Measurements from ENCODE around the gene GCAT. TPM values are rescaled to one million over a fixed set of nuclear protein-coding genes. Genes with fewer than 3 reads are reported as not detected.

The GCAT gene
- total and polyA plus RNA-seq, 9 donors, result 2.3 to 17.7 (median 9.9) TPM

GRCh38 chr22:37762389-37762836, 45.3 kb upstream of the GCAT start:
- H3K36me3 ChIP-seq, result no peaks in the 10 kb centered on the region

GRCh38 chr22:37763012-37763411, 44.7 kb upstream of the GCAT start:
- no peaks in the 10 kb centered on the region for H3K36me3 ChIP-seq
- H3K9me3 ChIP-seq, result no peaks in the 10 kb centered on the region
- intact Hi-C loops (cut with DNase I), result no loop called here
- no peak for TF ChIP-seq CTCF (IDR thresholded peaks at IDR 0.05)
- no peak overlapping the region for H3K4me3 ChIP-seq
- no peak overlapping the region for H3K27ac ChIP-seq
- H3K27me3 ChIP-seq, result no peaks in the 10 kb centered on the region
- no peak for DNase-seq
- no peaks in the 10 kb centered on the region for H3K4me1 ChIP-seq (ENCODE audit: insufficient read depth)
- 92 to 98% (median 96%) methylated on average over 6 to 9 of the region's 9 CpGs for WGBS, 3 donors

More at GRCh38 chr22:37762389-37762836, 45.3 kb upstream of the GCAT start:
- TF ChIP-seq POLR2A (IDR thresholded peaks at IDR 0.05) (no peak), EP300 (IDR thresholded peaks at IDR 0.05) (no peak), CTCF (IDR thresholded peaks at IDR 0.05) (no peak)
- intact Hi-C loops (cut with DNase I), result no loop called here
- Histone ChIP-seq H3K27ac (no peak overlapping the region), H3K9me3 (no peaks in the 10 kb centered on the region), H3K27me3 (no peaks in the 10 kb centered on the region), H3K4me3 (no peak overlapping the region), H3K4me1 (ENCODE audit: insufficient read depth) (no peaks in the 10 kb centered on the region)
- no peak for DNase-seq
- 52 to 59% (median 54%) methylated on average over 10 of the region's 10 CpGs for whole genome bisulfite sequencing, 3 donors

- no peaks in the 10 kb centered on the region for H3K36me3 ChIP-seq
- H3K4me3 ChIP-seq, result no peak overlapping the region
- no peaks in the 10 kb centered on the region for H3K9me3 ChIP-seq
- no peak overlapping the region for H3K27ac ChIP-seq
- no peak for DNase-seq
- no peaks in the 10 kb centered on the region for H3K27me3 ChIP-seq
- 91 to 92% (median 91%) methylated on average over 16 of the region's 16 CpGs for WGBS, 3 donors
- intact Hi-C loops (cut with DNase I), result no loop called here
- no peaks in the 10 kb centered on the region for H3K4me1 ChIP-seq (ENCODE audit: insufficient read depth)
- TF ChIP-seq EP300 (IDR thresholded peaks at IDR 0.05), result no peak
- TF ChIP-seq CTCF (IDR thresholded peaks at IDR 0.05), result no peak
- TF ChIP-seq POLR2A (IDR thresholded peaks at IDR 0.05), result no peak
These were observed 44.1 kb upstream of the GCAT start for GRCh38 chr22:37763652-37764051.

- Histone ChIP-seq H3K4me1 (ENCODE audit: insufficient read depth) (no peaks in the 10 kb centered on the region), H3K36me3 (no peaks in the 10 kb centered on the region), H3K4me3 (no peak overlapping the region), H3K27ac (no peak overlapping the region), H3K27me3 (no peaks in the 10 kb centered on the region), H3K9me3 (no peaks in the 10 kb centered on the region)
- intact Hi-C loops (cut with DNase I), result no loop called here
- DNase-seq, result peak in 1 of 5 donors; percentile 48
- TF ChIP-seq EP300 (IDR thresholded peaks at IDR 0.05), result no peak
- no peak for TF ChIP-seq CTCF (IDR thresholded peaks at IDR 0.05)
- TF ChIP-seq POLR2A (IDR thresholded peaks at IDR 0.05), result no peak
- 64 to 71% (median 67%) methylated on average over 6 of the region's 6 CpGs for WGBS, 3 donors
These were observed 43.1 kb upstream of the GCAT start for GRCh38 chr22:37764622-37765021.

Measured in ovary (tissue), 9 donors.